ENCODE data around the gene RAMP3.
A peak's percentile ranks its signal among the peaks of the same experiment; 100 is the strongest.
"Not testable (repeated sequence)": the region's sequence is repeated elsewhere in the genome, so short reads cannot be mapped to it uniquely, and the experiment has no call there.

The RAMP3 gene

DNA sequence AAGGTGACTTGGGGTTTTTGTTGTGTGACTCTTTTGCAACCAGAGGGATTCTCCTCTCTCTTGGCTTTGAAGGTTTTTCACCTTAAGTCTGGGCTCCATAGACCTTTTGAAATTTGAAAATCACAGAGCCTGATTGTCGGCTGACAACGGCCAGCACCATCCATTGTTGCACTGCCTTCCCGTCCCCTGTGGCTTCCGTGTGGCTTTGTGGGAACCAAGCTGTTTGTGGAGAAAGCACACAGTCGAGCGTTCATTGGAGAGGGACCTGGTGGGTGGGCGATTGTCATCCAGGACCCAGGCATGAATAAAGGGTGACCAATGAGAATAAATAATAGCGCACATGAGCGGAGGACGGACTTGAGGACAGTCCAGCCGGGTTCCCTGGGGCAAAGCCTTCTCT, 7.4 kb upstream of the RAMP3 start:
- no peaks in the 10 kb centered on the region for H3K27me3 ChIP-seq (ENCODE audit: insufficient read depth, low read length, poor library complexity)
- WGBS (ENCODE audit: extremely low coverage, insufficient coverage, low lambda C conversion rate) = no CpG with 5 or more reads among the region's 11 CpGs
- H3K4me1 ChIP-seq (ENCODE audit: control insufficient read depth, low read depth, low read length) = no peaks in the 10 kb centered on the region

DNA sequence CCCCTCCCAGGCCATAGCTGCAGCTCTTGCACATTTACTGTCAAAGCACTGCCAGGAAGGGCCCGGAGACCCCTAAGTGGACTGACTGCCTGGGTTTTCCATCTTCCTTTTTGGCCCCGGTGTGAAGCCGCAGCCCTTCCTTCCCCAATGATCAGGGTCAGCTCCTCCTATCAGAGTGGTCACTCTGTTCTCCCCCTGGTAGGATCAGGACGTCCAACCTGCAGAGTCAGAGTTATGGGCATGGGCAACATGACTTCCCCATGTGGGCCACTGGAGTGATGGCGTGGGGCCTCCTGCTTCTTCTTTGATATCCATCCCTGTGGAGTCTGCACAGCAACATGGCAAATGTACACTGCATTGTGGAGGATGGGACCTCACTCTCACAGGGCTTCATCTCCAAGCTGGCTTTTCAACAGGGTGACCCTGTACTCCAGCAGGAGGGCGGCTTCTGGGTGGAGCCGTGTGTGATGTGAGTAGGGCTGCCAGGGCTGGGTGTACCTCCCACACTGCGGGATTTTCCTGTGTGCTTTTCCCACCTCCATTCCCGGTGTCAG, 6.4 kb upstream of the RAMP3 start:
- H4K5ac ChIP-seq (ENCODE audit: low read length) = no peak overlapping the region
- no peak overlapping the region for H3K4ac ChIP-seq (ENCODE audit: low read depth, low read length)
- no peak overlapping the region for H4K8ac ChIP-seq (ENCODE audit: low read depth, low read length)
- WGBS (ENCODE audit: extremely low coverage, insufficient coverage, low lambda C conversion rate) = no CpG with 5 or more reads among the region's 9 CpGs
- no peaks in the 10 kb centered on the region for H3K4me1 ChIP-seq (ENCODE audit: control insufficient read depth, low read depth, low read length)
- H3K9ac ChIP-seq (ENCODE audit: low read length) = no peak overlapping the region
- no peak overlapping the region for H2BK5ac ChIP-seq (ENCODE audit: low read length)
- no peak overlapping the region for H3K56ac ChIP-seq (ENCODE audit: low read length)
- H3K27me3 ChIP-seq (ENCODE audit: insufficient read depth, low read length, poor library complexity) = no peaks in the 10 kb centered on the region
- no peaks in the 10 kb centered on the region for H3K36me3 ChIP-seq (ENCODE audit: control insufficient read depth, insufficient read depth, low read length)
- H2BK15ac ChIP-seq (replicated peaks; ENCODE audit: low read depth) = no peak overlapping the region
- no peaks in the 10 kb centered on the region for H3K79me2 ChIP-seq (ENCODE audit: control insufficient read depth, insufficient read depth, low read length)
- H3K79me1 ChIP-seq (ENCODE audit: low read length) = no peaks in the 10 kb centered on the region
- H3K4me2 ChIP-seq (ENCODE audit: low read length) = no peak overlapping the region
- no peak overlapping the region for H3K4me3 ChIP-seq (ENCODE audit: low read length)
- H3K23ac ChIP-seq (ENCODE audit: low read length) = no peak overlapping the region
- no peak overlapping the region for H2BK120ac ChIP-seq (ENCODE audit: low read depth, low read length)
- no peak overlapping the region for H2AK5ac ChIP-seq (ENCODE audit: low read length)
- H3K27ac ChIP-seq (ENCODE audit: low read depth, low read length) = no peak overlapping the region
- H3K18ac ChIP-seq (ENCODE audit: low read length) = no peak overlapping the region
- DNase-seq = no peak

More for the DNA sequence above, 7.4 kb upstream of the RAMP3 start:
- Histone ChIP-seq H3K27ac (ENCODE audit: low read depth, low read length) (no peak overlapping the region), H4K5ac (ENCODE audit: low read length) (no peak overlapping the region), H3K36me3 (ENCODE audit: control insufficient read depth, insufficient read depth, low read length) (no peaks in the 10 kb centered on the region), H3K23ac (ENCODE audit: low read length) (no peak overlapping the region), H2BK120ac (ENCODE audit: low read depth, low read length) (no peak overlapping the region), H3K4me3 (ENCODE audit: low read length) (no peak overlapping the region), H2BK5ac (ENCODE audit: low read length) (no peak overlapping the region), H3K4me2 (ENCODE audit: low read length) (no peak overlapping the region), H3K9ac (ENCODE audit: low read length) (no peak overlapping the region), H4K8ac (ENCODE audit: low read depth, low read length) (no peak overlapping the region), H3K79me1 (ENCODE audit: low read length) (no peaks in the 10 kb centered on the region), H3K56ac (ENCODE audit: low read length) (no peak overlapping the region), H2AK5ac (ENCODE audit: low read length) (no peak overlapping the region), H3K18ac (ENCODE audit: low read length) (no peak overlapping the region), H3K79me2 (ENCODE audit: control insufficient read depth, insufficient read depth, low read length) (no peaks in the 10 kb centered on the region), H2BK15ac (replicated peaks; ENCODE audit: low read depth) (no peak overlapping the region), H3K4ac (ENCODE audit: low read depth, low read length) (no peak overlapping the region)
- DNase-seq = no peak

DNA sequence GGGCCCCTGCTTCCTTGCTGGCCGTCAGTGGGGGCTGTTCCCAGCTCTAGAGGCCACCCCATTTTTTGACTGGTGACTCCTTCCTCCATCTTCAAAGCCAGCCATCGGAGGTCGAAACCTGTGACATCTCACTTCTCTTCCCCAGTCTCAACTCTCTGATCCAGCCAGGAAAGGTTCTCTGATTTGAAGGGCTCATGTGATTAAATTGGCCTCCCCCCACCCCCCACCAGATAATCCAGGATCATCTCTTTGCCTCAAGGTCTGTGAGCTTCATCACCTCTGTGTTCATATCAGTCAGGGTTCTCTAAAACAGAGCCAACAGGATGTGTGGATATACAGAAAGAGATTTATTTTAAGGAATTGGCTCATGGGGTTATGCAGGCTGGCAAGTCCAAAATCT, 5.6 kb upstream of the RAMP3 start:
- no peak overlapping the region for H3K18ac ChIP-seq (ENCODE audit: low read length)
- H3K79me2 ChIP-seq (ENCODE audit: control insufficient read depth, insufficient read depth, low read length) = no peaks in the 10 kb centered on the region
- no peaks in the 10 kb centered on the region for H3K36me3 ChIP-seq (ENCODE audit: control insufficient read depth, insufficient read depth, low read length)
- H4K5ac ChIP-seq (ENCODE audit: low read length) = no peak overlapping the region
- H3K4me2 ChIP-seq (ENCODE audit: low read length) = no peak overlapping the region
- H3K4me3 ChIP-seq (ENCODE audit: low read length) = no peak overlapping the region
- no peaks in the 10 kb centered on the region for H3K27me3 ChIP-seq (ENCODE audit: insufficient read depth, low read length, poor library complexity)
- no peak for DNase-seq
- H3K23ac ChIP-seq (ENCODE audit: low read length) = no peak overlapping the region
- no peaks in the 10 kb centered on the region for H3K4me1 ChIP-seq (ENCODE audit: control insufficient read depth, low read depth, low read length)
- no peak overlapping the region for H2BK120ac ChIP-seq (ENCODE audit: low read depth, low read length)
- H3K79me1 ChIP-seq (ENCODE audit: low read length) = no peaks in the 10 kb centered on the region
- no peak overlapping the region for H2BK15ac ChIP-seq (replicated peaks; ENCODE audit: low read depth)
- no CpG with 5 or more reads among the region's 3 CpGs for WGBS (ENCODE audit: extremely low coverage, insufficient coverage, low lambda C conversion rate)
- H2AK5ac ChIP-seq (ENCODE audit: low read length) = no peak overlapping the region
- H3K9ac ChIP-seq (ENCODE audit: low read length) = no peak overlapping the region
- H3K56ac ChIP-seq (ENCODE audit: low read length) = no peak overlapping the region
- no peak overlapping the region for H2BK5ac ChIP-seq (ENCODE audit: low read length)
- H3K27ac ChIP-seq (ENCODE audit: low read depth, low read length) = no peak overlapping the region
- H4K8ac ChIP-seq (ENCODE audit: low read depth, low read length) = no peak overlapping the region
- no peak overlapping the region for H3K4ac ChIP-seq (ENCODE audit: low read depth, low read length)

DNA sequence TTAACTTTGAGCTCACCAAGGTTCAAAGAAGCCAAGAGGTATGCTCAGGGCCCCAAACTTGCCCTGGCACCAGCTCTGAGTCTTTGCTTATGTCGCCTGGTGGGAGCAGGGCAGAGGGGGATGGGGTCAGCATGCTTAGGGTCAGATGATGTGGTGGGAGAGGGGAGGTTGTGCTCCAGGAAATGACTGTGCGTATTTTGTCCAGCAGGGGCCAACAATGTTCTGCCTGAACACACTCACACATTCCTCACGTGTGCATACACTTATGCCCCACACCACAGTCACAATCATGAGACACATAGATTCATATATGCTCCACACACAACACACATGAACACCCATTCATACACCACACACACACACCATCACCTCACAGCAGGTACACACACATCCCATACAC, 4.4 kb upstream of the RAMP3 start:
- no peaks in the 10 kb centered on the region for H3K79me1 ChIP-seq (ENCODE audit: low read length)
- H3K36me3 ChIP-seq (ENCODE audit: control insufficient read depth, insufficient read depth, low read length) = no peaks in the 10 kb centered on the region
- H3K4me1 ChIP-seq (ENCODE audit: control insufficient read depth, low read depth, low read length) = no peaks in the 10 kb centered on the region
- WGBS (ENCODE audit: extremely low coverage, insufficient coverage, low lambda C conversion rate) = no CpG with 5 or more reads among the region's 3 CpGs
- H3K4me3 ChIP-seq (ENCODE audit: low read length) = no peak overlapping the region
- peaks cover 5% of the 10 kb centered on the region for H3K27me3 ChIP-seq (ENCODE audit: insufficient read depth, low read length, poor library complexity)
- H4K5ac ChIP-seq (ENCODE audit: low read length) = no peak overlapping the region
- no peak overlapping the region for H3K9ac ChIP-seq (ENCODE audit: low read length)
- H3K56ac ChIP-seq (ENCODE audit: low read length) = peak overlapping the region; percentile 42
- H3K79me2 ChIP-seq (ENCODE audit: control insufficient read depth, insufficient read depth, low read length) = no peaks in the 10 kb centered on the region
- no peak overlapping the region for H2BK5ac ChIP-seq (ENCODE audit: low read length)
- H3K23ac ChIP-seq (ENCODE audit: low read length) = no peak overlapping the region
- no peak overlapping the region for H2AK5ac ChIP-seq (ENCODE audit: low read length)
- H3K4ac ChIP-seq (ENCODE audit: low read depth, low read length) = no peak overlapping the region
- H4K8ac ChIP-seq (ENCODE audit: low read depth, low read length) = no peak overlapping the region
- H2BK15ac ChIP-seq (replicated peaks; ENCODE audit: low read depth) = no peak overlapping the region
- DNase-seq = no peak
- no peak overlapping the region for H3K27ac ChIP-seq (ENCODE audit: low read depth, low read length)
- no peak overlapping the region for H2BK120ac ChIP-seq (ENCODE audit: low read depth, low read length)
- no peak overlapping the region for H3K18ac ChIP-seq (ENCODE audit: low read length)
- H3K4me2 ChIP-seq (ENCODE audit: low read length) = no peak overlapping the region

DNA sequence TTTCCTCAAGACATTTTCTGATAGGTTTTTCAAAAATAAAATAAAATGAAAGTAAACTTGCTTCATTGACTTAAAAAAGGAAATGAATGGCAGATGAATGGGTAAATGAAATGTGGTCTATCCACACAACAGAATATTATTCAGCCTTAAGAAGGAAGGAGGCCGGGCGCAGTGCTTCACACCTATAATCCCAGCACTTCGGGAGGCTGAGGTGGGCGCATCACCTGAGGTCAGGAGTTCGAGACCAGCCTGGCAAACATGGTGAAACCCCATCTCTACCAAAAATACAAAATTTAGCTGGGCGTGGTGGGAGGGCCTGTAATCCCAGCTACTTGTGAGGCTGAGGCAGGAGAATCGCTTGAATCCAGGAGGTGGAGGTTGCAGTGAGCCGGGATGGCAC, 3.7 kb upstream of the RAMP3 start:
- not testable (repeated sequence) for DNase-seq
- WGBS (ENCODE audit: extremely low coverage, insufficient coverage, low lambda C conversion rate) = no CpG with 5 or more reads among the region's 8 CpGs

DNA sequence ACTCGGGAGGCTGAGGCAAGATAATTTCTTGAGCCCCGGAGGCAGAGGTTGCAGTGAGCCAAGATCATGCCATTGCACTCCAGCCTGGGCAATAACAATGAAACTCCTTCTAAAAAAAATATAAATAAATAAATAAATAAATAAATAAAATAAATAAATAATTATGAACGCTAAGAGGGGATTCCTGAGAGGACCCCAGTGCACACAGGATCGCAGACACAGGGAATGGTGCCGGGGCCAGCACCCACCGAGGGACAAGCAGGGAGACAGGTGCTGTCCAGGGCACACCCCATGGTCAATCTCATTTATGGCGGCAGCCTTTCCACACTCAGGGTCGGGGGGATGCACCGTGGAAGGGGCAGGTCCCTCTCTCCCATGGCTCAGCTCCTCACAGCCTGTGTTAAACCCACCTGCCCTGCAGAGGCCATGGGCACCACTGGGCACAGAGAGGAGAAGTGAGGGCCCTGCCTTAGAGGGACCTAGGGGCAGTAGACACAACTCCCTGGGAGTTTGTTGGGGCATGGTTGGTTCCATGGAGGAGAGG, 2.2 kb upstream of the RAMP3 start:
- Histone ChIP-seq H2BK15ac (replicated peaks; ENCODE audit: low read depth) (no peak overlapping the region), H2AK5ac (ENCODE audit: low read length) (no peak overlapping the region), H3K56ac (ENCODE audit: low read length) (no peak overlapping the region), H3K18ac (ENCODE audit: low read length) (no peak overlapping the region), H2BK120ac (ENCODE audit: low read depth, low read length) (no peak overlapping the region), H4K8ac (ENCODE audit: low read depth, low read length) (no peak overlapping the region), H3K27me3 (ENCODE audit: insufficient read depth, low read length, poor library complexity) (peaks cover 7% of the 10 kb centered on the region), H2BK5ac (ENCODE audit: low read length) (no peak overlapping the region), H3K23ac (ENCODE audit: low read length) (no peak overlapping the region), H3K27ac (ENCODE audit: low read depth, low read length) (no peak overlapping the region), H3K4ac (ENCODE audit: low read depth, low read length) (no peak overlapping the region), H3K9ac (ENCODE audit: low read length) (no peak overlapping the region), H3K79me2 (ENCODE audit: control insufficient read depth, insufficient read depth, low read length) (no peaks in the 10 kb centered on the region), H3K79me1 (ENCODE audit: low read length) (no peaks in the 10 kb centered on the region), H3K4me3 (ENCODE audit: low read length) (no peak overlapping the region), H3K4me1 (ENCODE audit: control insufficient read depth, low read depth, low read length) (no peaks in the 10 kb centered on the region), H4K5ac (ENCODE audit: low read length) (no peak overlapping the region), H3K36me3 (ENCODE audit: control insufficient read depth, insufficient read depth, low read length) (no peaks in the 10 kb centered on the region), H3K4me2 (ENCODE audit: low read length) (no peak overlapping the region)
- WGBS (ENCODE audit: extremely low coverage, insufficient coverage, low lambda C conversion rate) = no CpG with 5 or more reads among the region's 9 CpGs
- no peak for DNase-seq

More for the DNA sequence above, 3.7 kb upstream of the RAMP3 start:
- not testable (repeated sequence) for H2BK120ac ChIP-seq (ENCODE audit: low read depth, low read length); H3K9ac ChIP-seq (ENCODE audit: low read length); H3K23ac ChIP-seq (ENCODE audit: low read length); H3K79me2 ChIP-seq (ENCODE audit: control insufficient read depth, insufficient read depth, low read length); H3K79me1 ChIP-seq (ENCODE audit: low read length); H3K4ac ChIP-seq (ENCODE audit: low read depth, low read length); H2AK5ac ChIP-seq (ENCODE audit: low read length); H4K8ac ChIP-seq (ENCODE audit: low read depth, low read length); H3K4me2 ChIP-seq (ENCODE audit: low read length); H3K36me3 ChIP-seq (ENCODE audit: control insufficient read depth, insufficient read depth, low read length); H3K4me3 ChIP-seq (ENCODE audit: low read length); H2BK5ac ChIP-seq (ENCODE audit: low read length); H3K56ac ChIP-seq (ENCODE audit: low read length); H3K27me3 ChIP-seq (ENCODE audit: insufficient read depth, low read length, poor library complexity); H3K27ac ChIP-seq (ENCODE audit: low read depth, low read length); H3K18ac ChIP-seq (ENCODE audit: low read length); H2BK15ac ChIP-seq (replicated peaks; ENCODE audit: low read depth); H3K4me1 ChIP-seq (ENCODE audit: control insufficient read depth, low read depth, low read length); H4K5ac ChIP-seq (ENCODE audit: low read length)

Measured in mesendoderm (in vitro differentiated cells).